Retina (tissue), 1 donor: ENCODE measurements around the gene MFGE8.

Experiments used
- DNase-seq: peaks from one replicate; pipeline ENCODE4 v3.0.0-alpha.2; 2016

MFGE8 gene

GRCh38 chr15:88917760-88918159, 4.6 kb upstream of the MFGE8 start:
- no peak for DNase-seq

DNA sequence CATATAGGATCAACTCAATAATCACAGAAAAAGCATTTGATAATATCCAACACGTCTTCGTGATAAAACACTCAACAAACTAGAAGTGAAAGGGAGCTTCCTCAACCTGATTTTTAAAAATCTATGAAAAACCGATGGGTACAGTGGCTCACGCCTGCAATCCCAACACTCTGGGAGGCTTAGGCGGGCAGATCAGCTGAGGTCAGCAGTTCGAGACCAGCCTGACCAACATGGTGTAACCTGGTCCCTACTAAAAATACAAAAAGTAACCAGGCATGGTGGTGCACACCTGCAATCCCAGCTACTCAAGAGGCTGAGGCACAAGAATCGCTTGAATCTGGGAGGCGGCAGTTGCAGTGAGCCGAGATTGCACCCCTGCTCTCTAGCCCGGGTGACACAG, 2.2 kb upstream of the MFGE8 start:
- DNase-seq = no peak

- DNase-seq = no peak
Observed at GRCh38 chr15:88913850-88914169, 631 bp upstream of the MFGE8 start.

DNA sequence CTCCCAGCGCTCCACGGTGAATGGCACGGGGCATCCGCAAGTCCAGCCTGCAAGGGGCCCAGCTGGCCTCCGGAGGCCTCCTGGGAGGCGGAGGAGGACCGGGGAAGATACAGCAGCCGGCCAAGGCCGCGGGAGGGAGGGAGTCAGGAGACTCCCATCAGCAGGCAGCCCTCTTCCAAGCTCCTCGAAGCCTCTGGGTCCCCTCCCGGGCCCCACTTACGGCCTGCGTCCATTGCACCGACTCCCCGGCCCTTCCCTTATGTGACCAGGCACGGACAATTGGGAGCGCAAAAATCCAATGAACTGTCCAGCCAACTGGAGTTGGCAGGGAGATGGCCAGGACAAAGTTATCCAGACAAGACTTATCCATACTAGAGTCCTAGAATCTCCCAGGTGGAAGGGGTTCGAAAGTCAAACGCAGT, 668 bp downstream of the MFGE8 start:
- peak; percentile 81 for DNase-seq

DNA sequence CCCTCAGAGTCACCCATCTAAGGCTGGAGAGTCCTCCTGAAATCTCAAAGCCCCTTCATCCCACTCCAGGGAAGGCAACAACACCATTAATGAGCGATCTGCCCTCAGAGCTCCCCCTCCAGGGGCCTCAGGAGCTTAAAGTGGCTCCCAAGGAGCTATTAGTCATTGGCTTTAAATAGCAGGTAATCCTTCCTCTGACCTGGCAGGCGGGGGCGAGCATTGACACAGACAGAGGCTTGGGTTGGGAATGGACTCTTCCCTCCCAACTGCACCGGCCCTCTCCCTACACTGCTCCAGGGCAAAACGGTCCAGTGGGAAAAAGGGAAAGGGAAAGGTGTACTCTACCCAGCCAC, 1.4 kb downstream of the MFGE8 start:
- no peak for DNase-seq

GRCh38 chr15:88909956-88910831, 3.0 kb downstream of the MFGE8 start:
- DNase-seq = no peak

- no peak for DNase-seq
Observed at GRCh38 chr15:88908697-88909621, 4.2 kb downstream of the MFGE8 start.

DNA sequence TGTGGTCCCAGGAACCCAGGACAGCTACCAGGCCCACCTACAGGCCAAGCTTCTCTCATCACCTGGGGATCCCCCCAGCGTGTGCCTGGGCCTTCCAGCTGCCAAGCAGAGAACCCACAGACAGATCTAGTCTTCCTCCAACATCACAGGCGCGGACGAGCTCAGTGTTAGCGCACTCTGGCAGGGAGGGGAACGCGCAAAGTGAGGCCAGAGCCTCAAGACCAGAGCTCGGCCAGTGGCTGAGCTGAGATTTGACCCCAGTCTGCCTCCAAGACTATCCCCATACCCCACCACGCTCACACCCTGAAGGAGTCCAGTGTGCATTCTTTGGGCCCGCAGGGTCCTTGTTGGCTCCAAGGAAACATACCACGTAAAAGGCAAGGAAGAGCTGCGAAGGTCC, 5.1 kb downstream of the MFGE8 start:
- no peak for DNase-seq

GRCh38 chr15:88907111-88907510, 6.1 kb downstream of the MFGE8 start:
- DNase-seq = no peak

GRCh38 chr15:88906551-88906950, 6.6 kb downstream of the MFGE8 start:
- DNase-seq = no peak

- no peak for DNase-seq
Observed at GRCh38 chr15:88906130-88906529, 7.0 kb downstream of the MFGE8 start.

- no peak for DNase-seq
Observed at GRCh38 chr15:88905576-88905975, 7.6 kb downstream of the MFGE8 start.

- DNase-seq = peak; percentile 88
Observed at GRCh38 chr15:88904624-88905327, 8.4 kb downstream of the MFGE8 start.

GRCh38 chr15:88904257-88904623, 8.9 kb downstream of the MFGE8 start:
- DNase-seq = no peak

GRCh38 chr15:88902846-88903245, 10.3 kb downstream of the MFGE8 start:
- DNase-seq = no peak

DNA sequence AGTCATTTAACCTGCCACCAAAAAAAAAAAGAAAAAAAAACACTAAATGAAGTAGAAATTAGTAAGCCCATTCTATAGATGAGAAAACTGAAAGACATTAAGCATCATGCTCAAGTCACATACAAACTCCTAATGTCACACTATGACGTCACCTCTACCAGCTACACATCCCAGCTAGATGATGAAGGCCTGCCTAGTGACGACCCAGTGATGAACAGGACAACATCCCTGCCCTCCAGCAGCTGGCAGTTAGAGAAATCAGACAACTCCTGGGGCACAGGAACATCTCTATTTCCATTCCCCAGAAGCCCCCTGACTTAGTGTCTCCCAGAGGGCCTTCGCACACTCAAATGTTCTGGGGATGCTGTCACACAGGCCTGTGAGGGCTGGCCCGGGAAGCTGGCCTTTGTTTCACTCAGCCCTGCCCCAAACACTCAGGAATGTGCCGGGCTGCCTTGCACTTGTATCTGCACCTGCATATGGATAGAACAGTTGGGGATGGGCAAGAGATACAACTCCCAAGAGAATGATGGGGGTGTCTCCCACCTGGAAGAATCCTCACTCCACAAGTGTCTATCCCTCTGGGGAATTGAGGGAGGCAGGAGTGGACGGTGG, 10.9 kb downstream of the MFGE8 start:
- DNase-seq = no peak

DNA sequence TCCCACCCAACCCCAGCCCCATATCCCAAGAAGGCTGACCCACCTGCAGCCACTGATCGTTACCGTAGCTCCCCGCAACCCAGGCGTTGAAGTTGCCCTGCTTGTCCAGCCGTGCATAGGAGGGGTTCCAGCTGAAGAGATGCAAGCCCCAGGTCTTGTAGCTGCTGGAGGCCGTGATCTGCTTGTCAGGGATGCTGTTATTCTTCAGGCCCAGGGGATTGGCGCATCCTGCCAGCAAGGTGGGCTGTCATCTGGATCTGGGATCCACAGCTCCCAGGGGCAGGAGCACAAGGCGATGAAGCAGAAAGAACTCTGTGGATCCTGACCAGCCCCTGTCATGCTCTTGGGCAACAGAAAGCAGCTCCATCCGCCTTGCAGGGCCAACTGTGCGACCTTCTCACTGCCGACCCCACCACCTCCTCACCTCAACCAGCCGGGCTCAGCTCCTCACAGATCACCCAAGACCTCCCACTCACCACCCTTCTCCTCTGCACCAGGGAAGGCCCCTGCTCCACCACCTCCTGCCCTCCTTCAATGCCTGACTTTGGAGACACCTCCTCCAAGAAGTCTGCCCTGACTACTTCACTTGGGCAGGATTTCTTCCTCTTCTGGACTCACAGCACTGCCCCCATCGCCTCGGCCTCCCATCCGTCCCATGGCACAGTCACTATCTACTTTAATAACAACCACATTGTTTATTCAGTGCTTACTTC, 11.5 kb downstream of the MFGE8 start:
- no peak for DNase-seq

DNA sequence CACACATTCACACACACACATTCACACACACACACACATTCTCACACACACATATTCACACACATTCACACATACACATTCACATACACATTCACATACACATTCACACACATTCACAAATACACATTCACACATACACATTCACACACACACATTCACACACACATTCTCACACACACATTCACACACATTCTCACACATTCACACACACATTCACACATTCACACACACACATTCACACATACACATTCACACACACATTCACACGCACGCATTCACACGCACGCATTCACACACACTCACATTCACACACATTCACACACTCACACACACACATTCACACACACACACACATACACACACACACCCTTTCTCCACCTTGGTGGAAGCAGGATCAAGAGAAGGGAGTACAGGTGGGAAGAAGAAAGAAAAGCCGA, 12.2 kb downstream of the MFGE8 start:
- DNase-seq = no peak

GRCh38 chr15:88900309-88900981, 12.7 kb downstream of the MFGE8 start:
- no peak for DNase-seq

- no peak for DNase-seq
Observed at GRCh38 chr15:88899251-88899650, 13.9 kb downstream of the MFGE8 start.

GRCh38 chr15:88898736-88899135, 14.4 kb downstream of the MFGE8 start:
- no peak for DNase-seq
